Left cardiac atrium (tissue), 4 donors: ENCODE measurements around the gene KCNT1. TPM values are rescaled to one million over a fixed set of nuclear protein-coding genes. Genes with fewer than 3 reads are reported as not detected.
"Not testable (repeated sequence)": the region's sequence is repeated elsewhere in the genome, so short reads cannot be mapped to it uniquely, and the experiment has no call there.

ENCODE experiments used
- ATAC-seq, 2 donors: fragments of 200-7000 bp; cut with Tn5 transposase; one replicate each; pipeline ENCODE4 v1.9.1; 2020; ENCODE audit warnings: mild to moderate bottlenecking in 2 of 2, moderate library complexity in 2 of 2
- DNase-seq: peaks from one replicate; pipeline ENCODE4 v3.0.0-alpha.2; 2020
- intact Hi-C, 2 donors: fragments of 100-400 bp; cut with DNase I; formaldehyde crosslinking; loops; one replicate each; pipeline versions ENCODE4 v1.14.1 to v1.15.1; 2022 to 2023
- long read RNA-seq: library from polyadenylated mRNA; unstranded; transcript quantifications from one replicate; pipeline ENCODE4 v2.0.0, GENCODE V29; 2021
- total RNA-seq, 2 donors: library from RNA; stranded (reverse); fragmentation: NEBNext Ultra II Directional; extraction: Animal tissue kit (Norgen Biotek cat#: 25700); gene quantifications; one replicate each; pipeline ENCODE4 v1.2.1, GENCODE V29; 2021
- donor health status: DM: no; HTN: yes; CAD: no.
- donor health status: DM: no; HTN: yes; CAD: no; lungs with severe emphysema.
- donor health status: DM: yes; HTN: yes; CAD: no.
- donor health status: Dilated cardiomyopathy.

KCNT1 gene
- 1 to 10 TPM in 1 of 2 donors, under 1 TPM in 1; 0.24 to 1.2 TPM for total RNA-seq
- long read RNA-seq, partial matches to known transcripts, result 1 of 3 reads
- long read RNA-seq, other reads (novel, unspliced or antisense), result 1 of 3 reads

DNA sequence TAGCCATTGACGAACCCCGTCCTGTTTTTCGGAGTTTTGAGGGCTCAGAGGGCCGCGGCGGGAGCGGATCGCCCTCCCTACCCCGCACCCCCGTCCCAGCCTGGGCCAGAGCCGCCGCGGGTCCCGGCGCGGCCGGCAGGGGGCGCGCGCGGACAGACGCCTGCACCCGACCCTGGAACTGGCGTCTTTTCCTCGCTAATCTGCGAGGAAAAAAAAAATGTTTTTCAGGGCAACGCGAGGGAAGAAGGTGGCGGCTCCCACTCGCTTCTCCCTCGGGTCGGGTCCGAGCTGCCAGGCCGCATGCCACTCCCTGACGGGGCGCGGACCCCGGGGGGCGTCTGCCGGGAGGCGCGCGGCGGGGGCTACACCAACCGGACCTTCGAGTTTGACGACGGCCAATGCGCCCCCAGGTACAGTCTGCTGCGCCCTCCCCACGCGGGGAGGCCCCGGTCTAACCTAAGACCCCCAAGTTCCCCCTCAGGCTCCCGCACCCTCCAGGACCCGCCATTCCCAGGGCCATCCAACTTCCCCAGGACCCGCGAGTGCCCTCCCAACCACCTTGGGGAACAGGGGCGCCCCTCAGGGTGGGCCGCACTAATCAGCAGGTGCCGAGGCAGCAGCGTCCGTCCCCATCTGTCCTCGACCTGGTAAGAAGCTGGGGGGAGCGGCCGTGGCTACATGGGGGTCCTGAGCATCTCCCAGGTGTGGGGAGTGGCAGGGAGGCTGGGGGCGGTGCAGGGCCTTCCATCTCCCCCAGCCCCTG, at the start of gene KCNT1:
Gene KCNT1 (plus strand): TSS at position 227 of the 763 bp plus-strand sequence. CDS start 74 bp downstream, at position 301.
- ATAC-seq (peak; percentile 70 to 77), DNase-seq (no peak)
- intact Hi-C loops, result no loop called here

DNA sequence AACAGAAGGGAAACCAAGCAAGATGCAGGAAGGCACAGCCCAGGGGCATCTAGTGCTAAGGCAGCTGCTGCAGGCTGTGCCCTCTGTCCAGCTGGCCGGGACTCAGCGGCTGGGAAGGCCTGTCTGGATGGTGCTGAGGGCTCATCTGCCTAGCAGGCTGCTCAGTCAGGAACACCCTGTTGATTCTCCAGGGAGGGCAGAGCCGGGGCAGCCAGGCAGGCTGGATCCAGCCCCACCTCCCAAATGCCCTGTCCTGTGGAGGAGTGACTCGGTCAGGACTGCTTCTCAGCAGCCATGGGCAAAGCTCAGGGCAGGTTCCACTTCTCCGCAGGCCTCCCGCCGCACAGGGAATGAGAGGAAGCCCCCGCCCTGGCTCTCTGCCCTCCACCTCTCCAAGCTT, 46.7 kb upstream of the KCNT1 start:
- intact Hi-C loops, result no loop called here
- DNase-seq (no peak), ATAC-seq (no peak)

DNA sequence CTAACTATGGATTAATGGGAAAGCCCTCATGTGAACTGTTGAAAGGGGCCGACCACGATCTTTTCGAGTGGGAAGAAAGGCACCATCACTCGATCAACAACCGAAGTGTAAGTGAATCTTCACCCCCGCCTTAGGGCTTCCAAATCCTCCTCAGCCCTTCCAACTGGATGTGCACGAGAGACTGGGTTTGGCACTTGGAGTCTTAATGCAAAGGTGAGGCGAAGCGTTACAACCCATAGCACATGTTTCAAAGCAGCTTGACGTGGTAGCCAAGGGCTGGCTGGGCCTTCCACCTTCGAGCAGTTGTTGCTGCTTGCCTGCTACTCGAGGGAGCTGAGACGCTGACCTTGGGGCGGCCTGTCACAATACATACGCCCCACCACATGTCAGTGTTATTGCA, 44.6 kb upstream of the KCNT1 start:
- no peak for ATAC-seq
- intact Hi-C loops, result no loop called here
- no peak for DNase-seq

DNA sequence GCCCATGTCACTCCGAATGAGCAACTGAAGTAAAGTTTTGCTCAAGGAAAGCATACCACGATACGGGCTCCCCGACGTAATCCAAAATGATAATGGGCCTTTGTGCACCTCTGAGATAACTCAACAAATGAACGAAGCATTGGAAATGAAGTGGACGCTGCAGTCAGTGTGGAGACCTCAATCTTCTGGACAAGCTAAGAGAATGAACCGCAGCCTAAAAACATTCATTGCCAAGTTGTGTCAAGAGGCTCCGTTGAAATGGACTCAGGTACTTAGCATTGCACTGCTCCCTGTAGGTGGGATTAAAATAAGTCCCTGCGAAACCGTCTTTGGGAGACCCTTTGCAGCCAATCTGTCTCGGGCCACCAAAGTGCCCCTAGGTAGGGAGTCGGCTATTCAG, 42.7 kb upstream of the KCNT1 start:
- ATAC-seq (no peak), DNase-seq (no peak)
- intact Hi-C loops, result no loop called here

DNA sequence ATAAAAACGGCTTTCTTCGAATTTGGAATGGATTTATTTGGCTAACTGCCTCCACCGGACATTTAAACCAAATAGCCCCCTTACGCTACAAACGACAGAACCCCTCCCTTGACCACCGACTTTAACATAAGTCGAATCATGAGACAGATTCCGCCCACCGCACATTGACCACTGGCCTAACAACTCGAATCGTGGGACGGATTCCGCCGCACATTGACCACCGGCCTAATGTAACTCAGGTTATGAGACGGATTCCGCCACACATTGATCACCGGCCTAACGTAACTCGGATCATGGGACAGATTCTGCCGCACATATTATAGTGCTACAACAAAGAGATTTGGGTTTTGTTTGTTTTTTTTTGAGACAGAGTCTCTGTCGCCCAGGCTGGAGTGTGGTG, 41.6 kb upstream of the KCNT1 start:
- ATAC-seq (no peak), DNase-seq (no peak)
- intact Hi-C loops, result no loop called here

GRCh38 chr9:135661816-135662560, 40.0 kb upstream of the KCNT1 start:
- no peak for DNase-seq
- no peak for ATAC-seq
- intact Hi-C loops, result no loop called here

GRCh38 chr9:135662758-135663450, 39.1 kb upstream of the KCNT1 start, which contains the start of gene LCN9:
TSS of gene LCN9 (plus strand) at chr9:135663309. CDS start at chr9:135663322, 13 bp downstream.
- intact Hi-C loops, result no loop called here
- DNase-seq, result peak; percentile 53
- peak in 1 of 2 donors; percentile 68 for ATAC-seq

DNA sequence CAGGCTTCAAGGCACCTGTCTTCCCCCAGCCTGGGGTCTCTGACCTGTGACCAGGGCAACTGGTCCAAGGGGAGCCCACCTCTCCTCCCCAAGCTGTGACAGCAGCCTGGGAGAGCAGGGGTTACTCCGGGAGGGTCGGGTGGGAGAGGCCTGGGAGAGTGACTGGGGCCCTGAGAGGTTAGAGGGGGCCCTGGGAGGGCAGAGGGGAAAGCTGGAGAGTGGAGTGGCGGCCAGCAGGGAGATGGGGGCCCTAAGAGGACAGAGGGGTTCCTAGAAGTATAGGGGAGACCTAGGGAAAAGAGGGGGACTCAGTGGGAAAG, 38.6 kb upstream of the KCNT1 start:
- intact Hi-C loops, result no loop called here
- ATAC-seq, result no peak
- no peak for DNase-seq

DNA sequence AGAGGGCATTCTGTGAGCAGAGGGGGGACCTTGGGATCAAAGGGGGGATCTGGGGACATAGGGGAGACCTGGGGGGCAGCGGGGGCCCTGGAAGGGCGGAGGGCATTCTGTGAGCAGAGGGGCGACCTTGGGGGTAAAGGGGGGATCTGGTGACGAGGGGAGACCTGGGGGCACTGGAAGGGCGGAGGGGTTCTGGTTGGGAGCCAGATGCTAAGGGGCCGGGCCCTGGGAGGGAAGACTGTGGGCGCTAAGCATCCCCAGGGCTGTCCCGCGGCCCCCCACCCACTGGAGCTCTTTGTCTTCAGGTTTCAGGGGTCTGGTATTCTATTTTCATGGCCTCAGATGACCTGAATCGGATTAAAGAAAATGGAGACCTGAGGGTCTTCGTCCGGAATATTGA, 38.1 kb upstream of the KCNT1 start:
- DNase-seq (no peak), ATAC-seq (no peak)
- intact Hi-C loops, result no loop called here

- intact Hi-C loops, result no loop called here
- DNase-seq (no peak), ATAC-seq (no peak)
Observed at GRCh38 chr9:135664266-135664665, 37.7 kb upstream of the KCNT1 start.

DNA sequence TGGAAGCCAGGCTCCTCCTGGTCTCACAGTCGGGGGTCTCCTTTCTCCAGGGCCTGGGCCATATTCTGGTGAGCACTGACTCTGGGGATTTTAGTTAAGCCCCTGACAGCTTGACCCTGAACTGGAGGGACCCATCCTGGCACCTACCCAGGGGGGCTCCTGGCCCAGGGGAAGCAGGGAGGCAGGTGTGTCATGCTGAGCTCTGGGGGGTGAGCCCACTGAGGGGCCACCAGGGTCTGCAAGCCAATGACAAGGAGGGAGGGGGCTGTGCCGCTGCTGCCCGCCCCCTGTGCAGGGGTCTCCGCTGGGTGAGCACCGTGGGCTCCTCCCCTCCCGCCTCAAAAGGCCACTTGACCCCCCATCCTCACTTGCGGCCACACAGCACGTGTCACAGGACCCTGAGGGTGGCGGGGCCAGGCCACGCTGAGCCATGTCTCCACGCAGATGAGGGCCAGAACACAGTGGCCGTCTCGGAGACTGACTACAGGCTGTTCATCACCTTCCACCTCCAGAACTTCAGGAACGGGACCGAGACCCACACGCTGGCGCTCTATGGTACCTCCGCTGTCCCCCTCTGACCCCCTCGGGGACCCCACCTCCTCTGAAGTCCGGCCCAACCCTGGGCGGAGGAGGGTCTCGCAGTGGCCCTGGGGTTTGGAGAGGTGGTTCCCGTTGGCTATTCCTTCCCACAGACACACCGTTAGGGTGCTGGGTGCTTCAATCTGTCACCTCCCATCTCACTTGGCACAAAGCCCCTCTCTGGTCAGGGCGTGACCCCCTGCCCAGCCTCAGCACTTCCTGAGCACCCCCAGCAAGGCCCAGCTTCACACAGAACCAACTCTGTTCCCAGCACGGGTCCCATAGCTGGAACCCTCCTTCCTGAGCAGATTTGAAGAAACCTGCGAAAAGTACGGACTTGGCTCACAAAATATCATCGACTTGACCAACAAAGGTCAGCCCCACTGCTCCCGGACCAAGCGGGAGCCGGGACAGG, 36.9 kb upstream of the KCNT1 start:
- DNase-seq, result no peak
- intact Hi-C loops, result no loop called here
- no peak for ATAC-seq

DNA sequence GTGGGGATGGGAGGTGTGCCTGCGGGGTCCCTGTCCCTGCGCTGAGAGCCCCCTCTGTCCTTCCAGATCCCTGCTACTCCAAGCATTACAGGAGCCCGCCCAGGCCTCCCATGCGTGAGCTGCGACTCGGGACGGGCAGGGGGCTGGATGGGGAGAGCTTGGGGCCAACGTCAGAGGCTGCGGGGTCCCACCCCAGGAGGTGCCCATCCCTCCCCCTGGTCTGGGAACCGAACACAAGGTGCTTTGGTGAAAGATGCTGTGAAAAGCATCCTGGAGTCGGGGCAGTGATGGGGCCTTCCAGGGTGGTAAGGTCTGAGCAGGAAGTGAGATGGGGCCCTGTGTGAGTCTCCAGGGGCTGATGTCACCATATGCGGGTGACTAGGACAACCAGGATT, 36.2 kb upstream of the KCNT1 start:
- intact Hi-C loops, result no loop called here
- ATAC-seq, result no peak
- no peak for DNase-seq

GRCh38 chr9:135666534-135667462, 35.2 kb upstream of the KCNT1 start:
- intact Hi-C loops, result no loop called here
- DNase-seq (no peak), ATAC-seq (no peak)

DNA sequence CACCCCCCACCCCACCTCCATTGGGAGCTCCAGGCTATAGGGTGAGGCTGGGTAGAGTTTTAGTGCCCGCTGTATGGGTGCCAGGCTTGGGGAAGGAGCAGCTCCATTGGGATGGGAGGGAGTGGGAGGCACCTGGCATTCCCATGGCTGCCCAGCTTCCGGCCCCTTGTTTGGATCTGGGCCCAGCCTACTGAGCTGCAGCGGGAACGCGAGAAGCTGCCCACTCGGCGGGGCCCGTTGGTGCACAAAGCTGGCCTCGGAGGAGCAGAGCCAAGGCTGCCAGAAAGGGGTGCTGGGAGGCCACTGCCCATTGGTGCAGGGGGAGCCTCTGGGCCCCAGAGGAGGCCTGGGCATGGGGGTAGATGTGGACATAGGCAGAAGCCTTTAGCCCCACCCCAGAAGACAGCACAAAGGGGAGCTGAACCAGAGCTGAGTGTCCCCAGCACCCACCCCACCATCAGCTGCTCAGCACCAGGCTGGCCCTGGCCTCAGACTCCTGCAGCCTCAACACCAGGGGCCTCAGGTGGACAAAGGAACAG, 34.5 kb upstream of the KCNT1 start:
- intact Hi-C loops, result no loop called here
- DNase-seq (no peak), ATAC-seq (no peak)

GRCh38 chr9:135669018-135669417, 33.0 kb upstream of the KCNT1 start:
- ATAC-seq, intact Hi-C loops, DNase-seq: not testable (repeated sequence)

GRCh38 chr9:135669616-135670285, 32.2 kb upstream of the KCNT1 start:
- no peak for DNase-seq
- intact Hi-C loops, result no loop called here
- no peak for ATAC-seq
